G401 (cell line): Measurements from ENCODE around the gene HLA-DRA. TPM values are rescaled to one million over a fixed set of nuclear protein-coding genes. Genes with fewer than 3 reads are reported as not detected.
"Not testable (repeated sequence)": the region's sequence is repeated elsewhere in the genome, so short reads cannot be mapped to it uniquely, and the experiment has no call there.

ENCODE experiments used
- DNase-seq: peaks from one replicate; pipeline ENCODE4 v3.0.0-alpha.2; 2015; ENCODE audit warnings: low spot score
- in situ Hi-C: cut with HindIII; loops from 2 replicates; pipeline ENCODE4 v1.10.0; 2016; ENCODE audit warnings: low sequenced_read_pairs, mixed read lengths
- total RNA-seq: library from RNA; depleted of rRNA; stranded (reverse); fragments of >200 nt; shearing (Covaris generic); gene quantifications from 2 replicates; pipeline ENCODE4 v1.2.3, GENCODE V29; 2014; rRNA removed

HLA-DRA gene
- total RNA-seq, 1 experiment from 2014 or later: not detected

DNA sequence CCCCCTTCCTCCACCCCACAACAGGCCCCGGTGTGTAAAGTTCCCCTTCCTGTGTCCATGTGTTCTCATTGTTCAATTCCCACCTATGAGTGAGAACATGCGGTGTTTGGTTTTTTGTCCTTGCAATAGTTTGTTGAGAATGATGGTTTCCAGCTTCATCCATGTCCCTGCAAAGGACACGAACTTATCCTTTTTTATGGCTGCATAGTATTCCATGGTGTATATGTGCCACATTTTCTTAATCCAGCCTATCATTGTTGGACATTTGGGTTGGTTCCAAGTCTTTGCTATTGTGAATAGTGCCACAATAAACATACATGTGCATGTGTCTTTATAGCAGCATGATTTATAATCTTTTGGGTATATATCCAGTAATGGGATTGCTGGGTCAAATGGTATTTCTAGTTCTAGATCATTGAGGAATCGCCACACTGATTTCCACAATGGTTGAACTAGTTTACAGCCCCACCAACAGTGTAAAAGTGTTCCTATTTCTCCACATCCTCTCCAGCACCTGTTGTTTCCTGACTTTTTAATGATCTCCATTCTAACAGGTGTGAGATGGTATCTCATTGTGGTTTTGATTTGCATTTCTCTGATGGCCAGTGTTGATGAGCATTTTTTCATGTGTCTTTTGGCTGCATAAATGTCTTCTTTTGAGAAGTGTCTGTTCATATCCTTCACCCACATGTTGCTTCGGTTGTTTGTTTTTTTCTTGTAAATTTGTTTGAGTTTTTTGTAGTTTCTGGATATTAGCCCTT is 28.2 kb downstream of the HLA-DRA start:
- in situ Hi-C loops: not testable (repeated sequence)

GRCh38 chr6:32472781-32473375 is 33.2 kb downstream of the HLA-DRA start:
- in situ Hi-C loops: no loop called here
- no peak for DNase-seq

More for the DNA sequence above, 28.2 kb downstream of the HLA-DRA start:
- DNase-seq: not testable (repeated sequence)

GRCh38 chr6:32473376-32474348 is 34.0 kb downstream of the HLA-DRA start:
- in situ Hi-C loops, DNase-seq: not testable (repeated sequence)

DNA sequence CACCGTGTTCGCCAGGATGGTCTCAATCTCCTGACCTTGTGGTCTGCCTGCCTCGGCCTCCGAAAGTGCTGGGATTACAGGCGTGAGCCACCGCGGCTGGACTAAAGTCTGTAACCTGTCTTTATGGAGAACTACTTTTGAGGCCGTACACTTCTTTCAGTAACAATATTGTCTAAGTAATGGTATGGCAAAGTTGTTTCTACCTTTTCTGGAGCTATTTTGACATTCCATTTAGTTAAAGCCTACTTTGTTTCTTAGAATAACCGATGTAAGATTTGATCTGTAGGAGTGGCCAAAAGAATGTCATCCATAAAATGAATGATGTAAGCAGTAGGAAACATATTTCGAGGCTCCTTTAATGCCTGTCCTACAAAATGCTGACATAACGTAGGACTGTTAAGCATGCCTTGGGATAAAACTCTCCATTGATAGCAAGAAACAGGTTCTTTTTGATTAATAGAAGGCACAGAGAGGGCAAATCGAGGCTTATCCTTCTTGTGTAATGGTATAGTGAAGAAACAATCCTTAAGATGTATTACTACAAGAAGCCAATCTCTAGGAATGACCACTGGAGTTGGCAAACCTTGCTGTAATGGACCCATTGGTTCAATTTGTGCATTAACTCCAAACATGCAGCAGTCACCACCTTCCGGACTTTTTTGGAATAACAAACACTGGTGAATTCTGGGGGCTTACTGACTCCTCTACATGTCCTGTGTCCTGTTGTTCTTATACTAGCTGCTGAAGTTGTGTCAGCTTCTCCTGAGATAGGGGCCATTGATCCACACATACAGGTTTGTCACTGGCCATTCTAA is 35.9 kb downstream of the HLA-DRA start:
- in situ Hi-C loops: no loop called here
- DNase-seq: no peak

DNA sequence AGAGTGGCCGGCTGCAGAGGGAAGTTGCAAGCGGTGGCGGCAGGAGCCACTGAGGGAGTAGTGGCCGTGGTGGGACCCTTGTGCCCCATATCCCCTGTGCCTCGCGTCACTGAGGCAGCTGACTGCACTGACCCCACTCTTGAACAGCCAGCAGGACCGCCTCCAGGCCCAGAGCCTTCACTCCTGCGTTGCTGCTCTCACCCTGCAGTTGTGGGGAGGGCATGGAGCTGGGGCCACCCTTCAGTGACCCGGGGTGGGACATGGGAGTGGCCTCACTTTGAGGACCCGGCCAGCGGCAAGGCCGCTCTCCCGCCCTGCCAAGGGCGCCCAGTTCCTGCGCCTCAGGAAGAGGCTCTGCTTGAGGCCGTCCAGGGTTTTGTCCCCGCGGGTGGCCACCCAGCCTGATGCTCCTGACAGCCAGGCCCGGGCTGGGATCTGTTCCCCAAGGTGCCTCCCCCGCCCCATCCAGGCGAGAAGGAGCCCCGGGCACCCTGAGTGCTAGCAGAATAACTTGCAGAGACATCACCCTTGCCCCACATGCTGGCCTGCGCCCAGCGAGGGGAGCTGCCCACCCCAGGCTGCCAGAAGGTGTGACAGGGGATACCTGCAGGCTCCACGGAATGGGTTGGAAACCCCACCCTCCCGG is 44.4 kb downstream of the HLA-DRA start:
- DNase-seq: no peak
- in situ Hi-C loops: no loop called here

DNA sequence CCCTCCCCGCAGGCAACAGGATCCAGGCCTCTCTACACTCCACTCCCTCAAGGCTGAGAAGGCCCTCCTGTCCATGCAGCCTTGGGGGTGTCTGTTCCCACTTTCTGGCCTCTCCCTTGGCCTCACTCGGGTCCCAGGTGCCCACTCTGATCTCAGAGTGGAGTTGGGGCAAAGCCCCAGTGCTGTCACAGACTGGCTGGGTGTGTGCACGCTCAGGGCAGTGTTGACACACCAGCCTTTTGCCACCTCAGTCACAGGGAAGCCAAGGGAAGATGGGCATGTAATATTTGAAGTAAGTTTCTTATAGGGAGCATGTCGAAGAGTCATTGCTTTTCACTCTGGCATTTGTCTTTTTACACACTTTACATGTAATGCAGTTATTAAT is 44.9 kb downstream of the HLA-DRA start:
- in situ Hi-C loops: no loop called here
- no peak for DNase-seq

GRCh38 chr6:32488083-32488482 is 48.4 kb downstream of the HLA-DRA start:
- DNase-seq: no peak
- in situ Hi-C loops: no loop called here

- no peak for DNase-seq
- in situ Hi-C loops: no loop called here
Observed at GRCh38 chr6:32491700-32492099, 52.0 kb downstream of the HLA-DRA start.

- in situ Hi-C loops: no loop called here
- no peak for DNase-seq
Observed at GRCh38 chr6:32492351-32492750, 52.7 kb downstream of the HLA-DRA start.

Other genes starting within 250 kb of the HLA-DRA start
- gene PBX2, start 249.7 kb upstream of the HLA-DRA start, total RNA-seq: 109 and 123 TPM in 2 replicates
- 3.4 and 7.9 TPM in 2 replicates for gene GPSM3, start 247.2 kb upstream of the HLA-DRA start, total RNA-seq
- 0.27 and 0.62 TPM in 2 replicates for gene NOTCH4, start 215.8 kb upstream of the HLA-DRA start, total RNA-seq
- gene TSBP1, start 68.0 kb upstream of the HLA-DRA start, total RNA-seq: not detected in 2 replicates
- gene BTNL2, start 32.7 kb upstream of the HLA-DRA start, total RNA-seq: not detected in 2 replicates
- gene HLA-DRB5, start 90.4 kb downstream of the HLA-DRA start, total RNA-seq: not detected in 2 replicates
- gene HLA-DRB1, start 150.0 kb downstream of the HLA-DRA start, total RNA-seq: not detected in 2 replicates
- gene HLA-DQA1, start 197.5 kb downstream of the HLA-DRA start, total RNA-seq: not detected in 2 replicates
- not detected in 2 replicates for gene HLA-DQB1, start 226.8 kb downstream of the HLA-DRA start, total RNA-seq